ENCODE results near the gene STAG1.
"Not testable (repeated sequence)": the region's sequence is repeated elsewhere in the genome, so short reads cannot be mapped to it uniquely, and the experiment has no call there.

The STAG1 gene

DNA sequence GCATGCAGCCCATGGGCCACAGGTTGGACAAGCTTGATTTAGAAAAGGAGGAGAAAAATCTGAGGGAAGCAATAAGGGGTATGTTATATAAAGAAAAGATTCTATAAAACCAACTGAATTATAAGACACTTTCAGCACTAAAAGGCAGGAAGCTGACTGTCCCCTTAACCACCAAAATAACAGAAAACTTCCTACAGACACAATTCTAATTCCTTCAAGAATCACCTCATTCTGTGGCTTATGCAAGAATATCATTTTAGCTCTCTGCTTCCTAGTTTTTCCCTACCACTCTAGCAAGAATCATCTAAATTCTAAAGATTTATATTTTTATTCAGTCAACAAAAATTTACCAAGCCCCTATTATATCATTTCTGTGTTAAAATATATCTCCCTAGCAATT, 6.3 kb downstream of the STAG1 start:
- DNase-seq (ENCODE audit: low read depth) = no peak

DNA sequence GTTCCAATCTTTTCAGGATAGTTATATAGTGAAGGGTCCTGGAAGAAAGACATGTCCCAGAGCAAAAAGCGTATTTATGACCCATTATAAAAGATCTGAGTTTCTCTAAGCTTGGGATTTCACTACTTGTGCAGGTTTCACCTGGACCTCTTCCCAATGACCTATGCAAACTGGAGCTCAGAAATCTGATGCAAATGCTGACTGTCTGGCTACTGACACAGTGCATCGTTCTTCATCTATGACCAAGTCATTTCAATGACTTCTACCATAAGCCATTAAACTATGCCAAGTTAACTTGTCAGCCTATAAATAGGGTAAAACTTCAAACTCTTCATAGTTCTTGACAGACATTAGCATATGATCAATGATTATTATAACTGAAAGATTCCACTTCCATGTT, 11.1 kb downstream of the STAG1 start:
- DNase-seq (ENCODE audit: low read depth) = no peak

DNA sequence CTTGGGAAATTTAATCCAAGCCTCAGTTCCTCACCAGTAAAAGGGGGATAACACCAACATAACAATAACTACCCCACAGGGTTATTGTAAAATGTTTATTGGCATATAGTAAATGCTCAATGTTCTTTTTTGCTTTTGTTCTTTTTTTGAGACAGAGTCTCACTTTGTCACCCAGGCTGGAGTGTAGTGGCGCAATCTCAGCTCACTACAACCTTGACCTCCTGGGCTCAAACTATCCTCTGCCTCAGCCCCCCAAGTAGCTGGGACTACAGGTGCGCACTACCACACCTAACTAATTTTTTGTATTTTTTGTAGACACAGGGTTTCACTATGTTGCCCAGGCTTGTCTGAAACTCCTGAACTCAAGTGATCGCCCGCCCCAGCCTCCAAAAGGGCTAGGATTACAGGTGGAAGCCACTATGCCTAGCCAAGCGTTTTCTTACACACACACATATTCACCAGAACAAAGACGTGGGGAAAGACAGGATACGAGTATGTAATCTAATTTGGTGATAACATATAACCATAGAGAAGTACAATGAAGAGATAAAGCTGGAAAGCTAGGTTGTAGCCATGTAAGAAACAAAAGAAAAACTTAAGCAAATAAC, 11.7 kb downstream of the STAG1 start:
- no peak for DNase-seq (ENCODE audit: low read depth)

DNA sequence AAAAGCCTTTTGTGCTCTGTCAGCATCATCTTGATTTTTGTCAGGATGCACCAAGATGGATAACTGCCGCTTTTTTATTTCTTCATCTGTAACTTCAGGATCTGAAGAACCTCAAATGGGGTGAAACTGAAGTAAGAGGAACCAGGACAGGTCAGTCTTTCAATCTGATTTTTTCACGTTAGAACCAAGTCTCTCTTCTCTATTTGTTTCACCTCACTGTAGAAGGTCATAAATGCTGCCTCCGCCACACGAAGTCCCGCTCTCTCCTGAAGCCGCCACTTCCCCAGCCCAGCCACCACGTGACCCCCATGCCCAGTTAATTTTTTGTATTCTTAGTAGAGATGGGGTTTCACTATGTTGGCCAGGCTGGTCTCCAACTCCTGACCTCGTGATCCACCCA, 15.2 kb downstream of the STAG1 start:
- not testable (repeated sequence) for DNase-seq (ENCODE audit: low read depth)

DNA sequence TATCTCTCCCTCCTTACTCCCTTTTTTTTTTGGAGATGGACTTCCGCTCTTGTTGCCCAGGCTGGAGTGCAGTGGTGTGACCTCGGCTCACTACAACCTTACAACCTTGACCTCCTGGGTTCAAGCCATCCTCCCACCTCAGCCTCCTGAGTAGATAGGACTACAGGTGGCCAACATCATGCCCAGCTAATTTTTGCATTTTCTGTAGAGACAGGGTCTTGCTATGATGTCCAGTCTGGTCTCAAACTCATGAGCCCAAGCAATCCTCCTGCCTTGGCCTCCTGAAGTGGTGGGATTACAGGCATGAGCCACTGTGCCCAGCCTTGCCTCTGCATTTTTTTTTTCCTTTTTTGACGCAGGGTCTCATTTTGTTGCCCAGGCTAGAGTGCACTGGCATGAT, 17.1 kb downstream of the STAG1 start:
- no peak for DNase-seq (ENCODE audit: low read depth)

DNA sequence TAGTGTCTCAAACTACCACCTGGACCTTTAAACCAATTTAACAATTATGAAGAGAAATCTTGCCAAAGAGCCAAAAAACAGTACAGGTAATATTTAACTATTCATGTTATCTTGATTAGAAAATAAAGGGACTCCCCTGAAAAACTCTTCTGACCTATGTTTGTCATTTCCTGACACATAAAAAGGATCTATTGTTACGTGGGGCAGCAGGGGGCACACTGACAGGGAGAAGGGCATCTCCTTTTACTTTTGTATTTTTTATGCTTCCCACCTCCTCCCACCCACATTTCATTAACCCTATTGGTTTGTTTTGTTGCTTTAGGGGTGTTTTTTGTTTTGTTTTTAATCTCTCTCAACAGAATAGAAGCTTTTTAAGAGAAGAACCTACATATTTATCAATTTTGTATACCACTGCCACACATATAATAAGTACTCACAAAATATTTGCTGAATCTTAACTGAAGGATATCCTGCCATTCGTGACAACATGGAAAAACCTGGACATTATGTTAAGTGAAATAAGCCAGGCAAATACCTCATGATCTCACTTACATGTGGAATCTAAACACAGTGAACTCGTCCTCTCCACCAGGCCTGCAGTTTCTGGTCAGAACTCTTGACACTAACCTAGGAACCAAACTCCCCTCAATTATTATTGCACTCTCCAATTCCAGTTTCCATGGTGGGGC, 17.7 kb downstream of the STAG1 start:
- no peak for DNase-seq (ENCODE audit: low read depth)

DNA sequence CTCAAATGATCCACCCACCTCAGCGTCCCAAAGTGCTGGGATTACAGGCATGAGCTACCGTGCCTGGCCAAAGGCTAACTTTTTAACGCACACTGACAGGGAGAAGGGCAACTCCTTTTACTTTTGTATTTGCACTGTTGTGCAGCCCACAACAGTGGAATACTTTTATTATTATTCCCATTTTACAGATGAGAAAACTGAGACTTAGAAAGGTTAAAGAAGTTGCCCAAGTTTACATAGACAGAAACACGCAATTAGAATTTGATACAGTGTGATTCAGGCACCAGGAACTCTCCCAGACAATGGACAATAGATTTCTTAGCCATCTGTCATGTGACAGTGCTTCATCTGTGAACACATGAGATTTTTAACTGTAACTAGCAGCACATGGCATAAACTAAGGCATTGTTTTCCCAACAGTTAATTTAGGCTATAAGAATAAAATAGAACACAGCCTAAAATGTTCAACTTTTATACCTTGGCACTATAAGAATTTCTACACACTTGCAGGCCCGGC, 18.8 kb downstream of the STAG1 start:
- DNase-seq (ENCODE audit: low read depth) = no peak

DNA sequence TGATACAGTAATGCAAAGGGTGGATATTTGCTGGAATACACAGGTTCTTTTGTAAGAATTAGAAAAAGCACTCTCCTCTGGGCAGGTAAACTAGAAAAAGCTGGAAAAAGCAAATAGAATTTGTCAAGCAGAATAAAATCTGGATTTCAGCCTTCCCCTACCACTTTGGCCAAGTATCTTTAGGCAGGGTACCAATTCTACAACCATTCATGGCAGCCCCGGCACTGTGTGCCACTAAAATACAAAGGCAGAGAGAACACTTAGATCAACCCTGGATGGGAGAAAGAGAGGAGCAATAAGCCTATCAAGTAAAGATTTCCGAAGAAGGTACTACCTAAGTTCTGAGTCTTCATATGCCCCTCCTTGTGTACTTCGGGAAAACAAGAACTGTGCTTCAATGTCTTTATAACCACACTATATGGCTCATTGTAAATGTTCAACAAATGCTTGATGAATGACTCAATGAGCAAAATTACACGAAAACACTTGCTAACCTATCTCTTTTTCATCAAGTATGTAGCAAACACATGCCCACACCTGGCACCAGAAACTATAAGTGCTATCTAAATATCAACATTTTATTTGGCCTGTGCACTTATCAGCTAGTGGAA, 20.8 kb downstream of the STAG1 start:
- no peak for DNase-seq (ENCODE audit: low read depth)

DNA sequence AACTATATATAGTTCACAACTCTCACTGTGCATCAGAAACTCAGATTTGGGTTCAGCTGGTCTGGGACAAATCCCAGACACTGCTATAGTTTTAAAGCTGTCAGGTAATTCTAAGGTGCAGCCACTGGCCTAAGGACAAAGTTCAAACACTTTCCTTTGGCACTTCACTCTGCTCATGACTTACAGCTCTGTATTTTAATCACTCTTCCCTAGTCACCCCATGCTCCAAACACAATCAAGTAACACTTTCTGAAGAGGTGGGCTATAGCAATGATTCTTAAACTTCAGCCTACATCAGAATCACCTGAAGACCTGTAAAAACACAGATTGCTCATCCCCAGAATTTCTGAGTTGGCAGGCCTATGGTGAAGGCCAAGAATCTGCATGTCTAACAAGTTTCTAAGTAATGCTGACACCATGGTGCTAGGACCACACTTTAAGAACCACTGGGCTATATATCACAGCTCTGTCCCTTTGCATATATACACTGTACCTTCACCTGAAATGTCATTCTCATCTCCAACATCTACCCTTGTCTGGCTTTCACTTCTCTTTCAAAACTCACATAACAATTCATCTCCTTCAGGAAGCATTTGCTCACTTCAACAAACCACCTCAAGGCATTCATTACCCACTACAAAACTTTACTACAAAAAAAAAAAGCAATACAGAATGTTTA, 21.4 kb downstream of the STAG1 start:
- no peak for DNase-seq (ENCODE audit: low read depth)

DNA sequence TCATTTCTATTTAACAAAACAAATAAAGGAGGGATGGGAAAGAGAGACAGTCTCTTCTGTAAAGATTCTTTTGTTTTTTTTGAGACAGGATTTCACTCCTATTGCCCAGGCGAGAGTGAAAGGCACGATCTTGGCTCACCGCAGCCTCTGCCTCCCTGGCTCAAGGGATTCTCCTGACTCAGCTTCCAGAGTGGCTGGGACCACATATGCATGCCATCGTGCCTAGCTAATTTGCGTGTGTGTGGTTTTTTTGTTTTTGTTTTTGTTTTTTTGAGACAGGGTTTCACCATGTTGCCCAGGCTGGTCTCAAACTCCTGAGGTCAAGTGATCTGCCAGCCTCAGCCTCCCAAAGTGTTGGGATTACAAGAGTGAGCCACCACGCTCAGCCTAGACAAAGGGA, 23.3 kb downstream of the STAG1 start:
- no peak for DNase-seq (ENCODE audit: low read depth)

DNA sequence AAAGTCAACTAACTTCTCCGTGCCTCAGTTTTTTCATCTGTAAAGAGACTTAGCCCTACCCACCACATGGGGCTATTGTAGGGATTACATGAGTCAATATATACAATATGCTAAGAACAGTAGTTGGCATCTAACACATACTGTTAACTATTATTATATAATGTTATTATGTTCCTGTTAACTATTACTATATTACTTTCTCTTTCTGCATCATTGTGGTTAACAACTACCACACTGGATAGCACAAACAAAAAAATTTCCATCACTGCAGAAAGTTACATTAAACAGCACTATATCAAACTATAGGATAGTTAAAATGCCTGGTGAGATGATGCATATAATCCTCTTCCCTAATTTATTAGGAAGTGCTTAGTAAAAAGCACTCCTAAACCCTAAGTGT, 23.7 kb downstream of the STAG1 start:
- no peak for DNase-seq (ENCODE audit: low read depth)

DNA sequence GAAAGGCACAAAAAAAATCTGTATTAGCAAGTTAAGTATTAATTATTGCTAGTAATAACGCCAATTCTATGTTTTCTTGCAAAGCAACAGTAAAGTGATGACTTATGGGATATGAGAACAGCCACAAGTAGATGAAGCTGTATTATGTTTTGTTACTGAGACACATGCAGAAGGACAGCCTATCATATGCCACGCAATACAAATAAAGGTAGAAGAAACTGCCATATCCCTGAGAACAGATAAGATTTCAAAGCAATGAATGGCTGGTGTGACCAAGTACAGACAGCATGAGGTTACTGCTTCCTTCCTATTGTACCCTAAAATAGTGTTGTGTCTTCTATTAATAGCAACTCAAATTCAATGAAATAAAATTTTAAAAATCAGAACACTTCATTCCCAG, 26.7 kb downstream of the STAG1 start:
- DNase-seq (ENCODE audit: low read depth) = no peak

DNA sequence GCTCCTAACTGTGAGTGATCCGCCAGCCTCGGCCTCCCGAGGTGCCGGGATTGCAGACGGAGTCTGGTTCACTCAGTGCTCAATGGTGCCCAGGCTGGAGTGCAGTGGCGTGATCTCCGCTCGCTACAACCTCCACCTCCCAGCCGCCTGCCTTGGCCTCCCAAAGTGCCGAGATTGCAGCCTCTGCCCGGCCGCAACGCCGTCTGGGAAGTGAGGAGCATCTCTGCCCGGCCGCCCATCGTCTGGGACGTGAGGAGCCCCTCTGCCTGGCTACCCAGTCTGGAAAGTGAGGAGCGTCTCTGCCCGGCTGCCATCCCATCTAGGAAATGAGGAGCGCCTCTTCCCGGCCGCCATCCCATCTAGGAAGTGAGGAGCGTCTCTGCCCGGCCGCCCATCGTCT, 29.3 kb downstream of the STAG1 start:
- DNase-seq (ENCODE audit: low read depth) = not testable (repeated sequence)

DNA sequence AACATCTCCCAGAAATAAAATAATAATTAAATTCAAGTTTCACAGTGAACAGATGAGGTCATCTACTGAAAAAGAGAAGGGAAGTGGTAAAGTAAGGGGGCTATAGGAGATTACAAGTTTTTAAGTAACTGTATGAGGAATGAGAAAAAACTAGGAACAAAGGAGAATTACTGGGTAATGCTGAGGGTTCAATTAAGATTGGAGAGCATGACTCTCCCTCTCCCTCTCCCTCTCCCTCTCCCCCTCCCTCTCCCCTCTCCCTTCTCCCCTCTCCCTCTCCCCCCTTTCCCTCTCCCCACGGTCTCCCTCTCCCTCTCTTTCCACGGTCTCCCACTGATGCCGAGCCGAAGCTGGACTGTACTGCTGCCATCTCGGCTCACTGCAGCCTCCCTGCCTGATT, 29.8 kb downstream of the STAG1 start:
- not testable (repeated sequence) for DNase-seq (ENCODE audit: low read depth)

DNA sequence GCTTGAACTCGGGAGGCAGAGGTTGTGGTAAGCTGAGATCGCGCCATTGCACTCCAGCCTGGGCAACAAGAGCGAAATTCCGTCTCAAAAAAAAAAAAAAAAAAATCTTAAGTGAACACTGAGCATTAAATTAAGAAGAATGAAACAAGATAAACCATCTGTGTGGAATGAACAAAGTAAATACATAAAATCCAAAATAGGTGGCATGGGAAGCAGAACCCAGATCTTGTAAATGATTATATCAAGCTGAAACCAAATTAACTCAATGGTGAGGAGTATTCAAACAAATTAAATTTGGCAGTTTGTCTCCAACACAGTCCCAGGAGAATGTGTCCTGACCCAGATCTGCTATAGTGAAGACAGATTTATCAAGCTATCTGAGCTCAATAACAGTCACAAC, 32.1 kb downstream of the STAG1 start:
- no peak for DNase-seq (ENCODE audit: low read depth)

DNA sequence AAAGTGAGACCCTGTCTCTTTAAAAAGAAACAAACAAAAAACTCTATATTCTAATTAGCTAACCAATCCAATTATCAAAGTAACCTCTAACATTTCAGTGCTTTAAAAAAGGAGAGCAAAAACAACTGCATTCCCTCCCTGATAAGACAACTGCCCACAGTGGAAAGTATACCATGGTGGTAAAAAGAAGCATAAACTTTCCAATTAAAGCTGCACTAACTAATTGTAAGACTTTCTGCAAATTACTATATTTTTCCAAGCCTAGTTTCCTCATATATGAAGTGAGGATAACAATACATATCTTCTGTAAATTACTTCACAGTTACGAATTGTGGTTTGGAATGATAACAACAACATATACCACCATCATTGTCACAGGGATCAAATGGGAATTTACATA, 35.5 kb downstream of the STAG1 start:
- DNase-seq (ENCODE audit: low read depth) = no peak

DNA sequence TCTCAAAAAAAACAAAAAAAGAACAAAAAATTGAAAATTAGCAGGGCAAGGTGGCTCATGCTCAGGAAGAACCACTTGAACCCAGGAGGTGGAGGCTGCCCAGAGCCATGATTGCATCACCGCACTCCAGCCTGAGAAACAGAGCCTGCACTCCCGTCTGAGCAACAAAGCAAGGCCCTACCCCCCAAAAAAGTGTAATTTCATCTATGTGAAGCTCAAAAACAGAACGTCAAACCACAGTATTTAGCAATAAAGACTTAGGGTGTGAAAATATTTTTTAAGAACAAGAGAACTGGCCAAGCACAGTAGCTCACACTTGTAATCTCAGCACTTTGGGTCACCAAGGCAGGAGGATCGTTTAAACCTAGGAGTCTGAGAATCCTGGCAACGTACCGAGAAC, 38.2 kb downstream of the STAG1 start:
- no peak for DNase-seq (ENCODE audit: low read depth)

DNA sequence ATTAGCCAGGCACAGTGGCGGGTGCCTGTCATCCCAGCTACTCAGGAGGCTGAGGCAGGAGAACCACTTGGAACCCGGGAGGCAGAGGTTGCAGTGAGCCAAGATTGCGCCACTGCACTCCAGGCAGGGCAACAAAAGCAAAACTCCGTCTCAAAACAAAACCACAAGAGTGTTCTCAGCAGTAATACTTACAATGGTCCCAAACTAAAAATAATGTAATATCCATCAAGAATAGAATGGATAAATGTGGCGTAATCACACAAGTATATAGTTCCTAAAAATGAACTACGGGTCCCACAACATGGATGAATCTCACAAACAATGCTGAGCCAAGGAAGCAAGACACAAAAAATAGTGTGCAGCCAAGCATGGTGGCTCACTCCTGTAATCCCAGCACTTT, 39.2 kb downstream of the STAG1 start:
- no peak for DNase-seq (ENCODE audit: low read depth)

DNA sequence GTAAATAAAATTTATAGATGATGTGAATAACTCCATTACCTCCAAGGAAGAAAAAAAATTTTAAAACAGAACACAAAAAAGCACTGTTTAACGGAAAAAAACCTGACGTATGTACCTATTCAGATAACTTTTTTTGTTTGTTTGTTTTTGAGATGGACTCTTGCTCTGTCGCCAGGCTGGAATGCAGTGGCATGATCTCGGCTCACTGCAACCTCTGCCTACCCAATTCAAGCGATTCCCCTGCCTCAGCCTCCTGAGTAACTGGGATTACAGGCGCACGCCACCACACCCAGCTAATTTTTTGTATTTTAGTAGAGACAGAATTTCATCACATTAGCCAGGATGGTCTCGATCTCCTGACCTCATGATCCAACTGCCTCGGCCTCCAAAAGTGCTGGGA, 40.3 kb downstream of the STAG1 start:
- not testable (repeated sequence) for DNase-seq (ENCODE audit: low read depth)

DNA sequence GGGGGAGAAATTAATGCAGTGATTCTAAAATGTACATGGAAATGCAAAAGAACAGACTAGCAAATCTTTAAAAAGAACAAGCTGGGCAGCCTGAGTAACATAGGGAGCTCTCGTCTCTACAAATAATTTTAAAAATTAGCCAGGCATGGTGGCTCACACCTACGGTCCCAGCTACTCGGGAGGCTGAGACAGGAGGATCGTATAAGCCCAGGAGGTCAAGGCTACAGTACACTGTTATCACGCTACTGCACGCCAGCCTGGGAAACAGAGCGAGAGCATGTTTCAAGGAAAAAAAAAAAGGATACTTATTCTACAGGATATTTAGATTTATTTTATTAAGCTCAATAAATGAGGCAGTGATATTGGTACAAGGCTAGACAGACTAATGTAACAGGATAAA, 40.9 kb downstream of the STAG1 start:
- no peak for DNase-seq (ENCODE audit: low read depth)

DNA sequence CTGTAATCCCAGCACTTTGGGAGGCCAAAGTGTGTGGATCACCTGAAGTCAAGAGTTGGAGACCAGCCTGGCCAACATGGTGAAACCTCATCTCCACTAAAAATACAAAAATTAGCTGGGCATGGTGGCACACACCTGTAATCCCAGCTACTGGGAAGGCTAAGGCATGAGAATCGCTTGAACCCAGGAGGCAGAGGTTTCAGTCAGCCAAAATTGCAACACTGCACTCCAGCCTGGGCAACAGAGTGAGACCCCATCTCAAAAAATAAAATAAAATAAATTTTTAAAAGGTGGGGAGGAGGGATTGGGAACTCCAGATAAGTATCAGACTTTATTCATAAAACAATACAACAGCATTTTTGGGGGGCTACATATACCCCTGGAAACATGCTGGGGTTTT, 42.4 kb downstream of the STAG1 start:
- DNase-seq (ENCODE audit: low read depth) = not testable (repeated sequence)

DNA sequence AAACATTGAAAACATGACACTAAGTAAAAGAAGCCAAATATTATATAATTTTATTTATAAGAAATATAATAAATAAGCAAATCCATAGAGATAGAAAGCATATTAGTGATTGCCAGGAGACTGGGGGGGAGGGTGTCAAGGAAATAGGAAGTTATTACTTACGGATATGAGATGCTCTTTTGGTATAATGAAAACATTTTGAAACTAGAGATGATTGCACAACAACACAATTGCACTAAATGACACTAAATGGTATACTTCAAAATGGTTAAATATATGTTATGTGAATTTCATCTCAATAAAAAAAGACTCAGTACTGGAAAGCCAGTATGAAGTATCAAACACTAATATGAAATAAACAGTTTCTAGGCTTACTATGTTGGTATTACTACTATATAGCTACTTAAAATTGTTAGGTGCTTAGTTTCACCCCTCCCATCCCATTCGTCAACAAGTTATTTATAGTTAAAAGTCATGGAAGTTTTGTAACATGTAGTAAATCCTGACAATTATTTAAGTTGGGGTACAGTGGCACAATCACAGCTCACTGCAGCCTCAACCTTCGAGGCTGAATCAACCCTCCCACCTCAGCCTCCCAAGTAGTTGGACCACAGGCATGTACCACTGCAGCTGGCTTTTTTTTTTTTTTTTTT, 43.7 kb downstream of the STAG1 start:
- no peak for DNase-seq (ENCODE audit: low read depth)

Measured in stimulated activated CD8-positive, alpha-beta memory T cell treated with anti-CD3 and anti-CD28 coated beads, Interleukin-12 subunit alpha, Interleukin-12 subunit beta, amount 100 ng/mL, for 4 hours (primary cell).